Stomach smooth muscle (tissue), 2 donors: ENCODE results near the gene TCTN1.
A peak's percentile ranks its signal among the peaks of the same experiment; 100 is the strongest.
"Not testable (repeated sequence)": the region's sequence is repeated elsewhere in the genome, so short reads cannot be mapped to it uniquely, and the experiment has no call there.

ENCODE experiments used
- H3K27ac ChIP-seq: one replicate; pipeline ENCODE4 v1.7.0; 2013; ENCODE audit warnings: mild to moderate bottlenecking, low read length, inconsistent platforms
- H3K27me3 ChIP-seq, 2 donors: one replicate each; pipeline ENCODE4 v1.7.0; 2013; ENCODE audit warnings: low read length in 2 of 2; ENCODE audit not compliant: insufficient read depth in 2 of 2, control insufficient read depth in 1 of 2
- H3K36me3 ChIP-seq, 2 donors: one replicate each; pipeline ENCODE4 v1.7.0; 2013; ENCODE audit warnings: low read length in 2 of 2; ENCODE audit not compliant: control insufficient read depth in 2 of 2, insufficient read depth in 2 of 2
- H3K4me1 ChIP-seq: one replicate; pipeline ENCODE4 v1.7.0; 2013; ENCODE audit warnings: low read length; ENCODE audit not compliant: control insufficient read depth, insufficient read depth
- H3K4me3 ChIP-seq, 2 donors: one replicate each; pipeline ENCODE4 v1.7.0; 2013; ENCODE audit warnings: low read length in 2 of 2
- H3K9ac ChIP-seq, 2 donors: one replicate each; pipeline ENCODE4 v1.7.0; 2013; ENCODE audit warnings: low read length in 2 of 2, mild to moderate bottlenecking in 1 of 2
- H3K9me3 ChIP-seq, 2 donors: one replicate each; pipeline ENCODE4 v1.7.0; 2013; ENCODE audit warnings: low read length in 2 of 2; ENCODE audit not compliant: control insufficient read depth in 2 of 2
- donor health status: healthy.
- donor health status: Pancreatic carcinoma.

Gene TCTN1

GRCh38 chr12:110613771-110614684 lies at the start of gene TCTN1:
Gene TCTN1 (plus strand): TSS chr12:110614129. CDS start chr12:110614183, 54 bp downstream.
- no peak within 1 kb of the TSS for H3K27ac ChIP-seq
- H3K9me3 ChIP-seq: no peaks in the 10 kb centered on the region
- H3K4me3 ChIP-seq: peak within 1 kb of the TSS; percentile 79 to 91
- peaks cover 7% of the 10 kb centered on the region for H3K4me1 ChIP-seq
- peak within 1 kb of the TSS; percentile 66 to 95 for H3K9ac ChIP-seq
- no peaks in the 10 kb centered on the region for H3K27me3 ChIP-seq
- H3K36me3 ChIP-seq: peaks cover 2 to 6% of the 10 kb centered on the region in 2 donors

DNA sequence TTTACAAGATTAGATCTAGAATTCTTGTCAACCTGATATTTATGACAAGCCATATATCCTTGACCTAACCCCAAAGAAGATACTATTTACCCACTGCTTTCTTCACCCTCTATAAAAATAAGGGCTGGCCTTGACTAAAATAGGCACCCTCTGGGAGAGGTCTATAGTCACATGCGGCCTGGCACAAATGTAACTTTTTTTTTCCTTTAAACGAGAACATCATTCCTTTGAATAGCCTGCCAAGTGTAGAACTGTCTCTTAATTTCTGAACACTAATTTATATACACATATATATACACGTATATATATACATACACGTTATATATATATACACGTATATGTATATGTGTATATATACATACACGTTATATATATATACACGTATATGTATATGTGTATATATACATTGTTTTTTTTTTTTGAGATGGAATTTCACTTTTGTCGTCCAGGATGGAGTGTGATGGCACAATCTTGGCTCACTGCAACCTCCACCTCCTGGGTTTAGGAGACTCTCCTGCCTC lies 49.4 kb upstream of the TCTN1 start:
- Histone ChIP-seq H3K27ac (peak overlapping the region; percentile 13), H3K9ac (no peak overlapping the region), H3K4me3 (no peak overlapping the region)

DNA sequence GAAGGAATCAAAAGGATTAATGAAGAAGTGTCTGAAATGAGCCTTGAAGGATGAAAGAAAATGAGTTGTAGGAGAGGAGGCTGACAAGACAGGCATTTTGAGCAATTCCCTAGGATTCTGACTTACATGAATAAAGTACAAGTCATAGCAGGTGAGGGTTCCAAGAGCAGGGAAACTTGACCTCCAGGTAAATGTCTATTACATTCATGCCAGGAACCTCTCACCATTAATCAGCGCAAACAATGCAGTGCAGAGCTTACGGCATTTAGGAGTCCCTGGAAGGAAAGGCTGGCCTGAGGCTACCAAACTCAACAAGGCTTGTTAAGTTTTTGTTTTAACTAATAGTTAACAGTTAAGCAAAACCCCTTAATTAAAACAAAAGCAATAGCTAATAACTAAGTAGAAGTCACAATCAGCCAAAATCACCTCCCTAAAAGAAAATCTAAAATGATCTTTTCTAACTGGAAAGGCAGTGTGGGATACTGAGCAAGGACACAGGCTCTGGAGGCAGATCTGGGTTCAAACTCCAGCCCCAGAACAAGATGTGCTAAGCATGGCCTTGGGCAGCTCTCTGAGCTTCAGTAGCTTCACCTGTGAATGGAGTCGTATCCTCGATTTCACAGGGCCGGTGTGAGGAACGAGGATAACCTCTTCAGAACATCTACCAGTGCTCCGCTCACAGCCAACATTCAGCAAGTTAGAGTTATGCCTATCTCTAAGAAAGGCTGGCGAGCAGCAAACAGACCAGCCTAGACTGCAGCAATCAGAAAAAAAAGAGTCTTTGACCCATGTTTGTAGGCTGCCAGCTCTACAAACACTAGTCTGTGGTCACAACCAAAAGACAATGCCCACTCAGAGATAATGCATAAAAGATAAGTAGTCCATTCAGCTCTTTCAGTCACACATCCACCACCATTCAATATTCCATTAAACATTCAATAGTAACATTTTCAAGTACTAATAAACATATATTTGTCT lies 47.7 kb upstream of the TCTN1 start:
- Histone ChIP-seq H3K9me3 (no peaks in the 10 kb centered on the region), H3K4me3 (no peak overlapping the region), H3K4me1 (peaks cover 24% of the 10 kb centered on the region), H3K27ac (no peak overlapping the region), H3K36me3 (no peaks in the 10 kb centered on the region), H3K27me3 (no peaks in the 10 kb centered on the region), H3K9ac (no peak overlapping the region)

More for the DNA sequence above, 49.4 kb upstream of the TCTN1 start:
- Histone ChIP-seq H3K9me3 (no peaks in the 10 kb centered on the region), H3K4me1 (peaks cover 24% of the 10 kb centered on the region), H3K27me3 (no peaks in the 10 kb centered on the region), H3K36me3 (no peaks in the 10 kb centered on the region)

DNA sequence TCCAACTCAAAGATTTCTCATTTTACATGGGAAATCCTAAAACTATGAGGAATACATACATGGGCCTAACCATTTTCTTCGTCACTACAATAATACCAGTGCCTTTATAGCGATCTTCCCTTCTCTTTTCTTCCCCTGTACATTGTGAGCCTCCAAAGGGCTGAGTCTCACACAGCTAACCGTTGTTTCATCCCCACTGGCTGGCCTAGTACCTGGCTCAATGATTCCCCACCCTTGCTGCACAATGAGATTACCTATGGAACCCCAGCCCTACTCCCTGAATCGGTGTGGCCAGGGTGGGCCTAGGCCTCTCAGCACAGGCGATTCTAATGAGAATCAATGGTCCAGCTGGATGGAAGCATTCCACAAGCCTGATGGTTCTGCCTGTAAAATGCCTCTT lies 46.9 kb upstream of the TCTN1 start:
- Histone ChIP-seq H3K4me1 (peaks cover 15% of the 10 kb centered on the region), H3K27ac (no peak overlapping the region), H3K4me3 (no peak overlapping the region), H3K36me3 (no peaks in the 10 kb centered on the region), H3K27me3 (no peaks in the 10 kb centered on the region), H3K9me3 (no peaks in the 10 kb centered on the region), H3K9ac (no peak overlapping the region)

- Histone ChIP-seq H3K36me3 (no peaks in the 10 kb centered on the region), H3K4me1 (peaks cover 9% of the 10 kb centered on the region), H3K9ac (no peak overlapping the region), H3K27me3 (no peaks in the 10 kb centered on the region), H3K27ac (no peak overlapping the region), H3K9me3 (no peaks in the 10 kb centered on the region), H3K4me3 (no peak overlapping the region)
These were observed 45.2 kb upstream of the TCTN1 start for GRCh38 chr12:110568752-110569151.

GRCh38 chr12:110569838-110570237 lies 44.1 kb upstream of the TCTN1 start:
- H3K27me3 ChIP-seq, H3K4me3 ChIP-seq, H3K9ac ChIP-seq, H3K4me1 ChIP-seq, H3K36me3 ChIP-seq, H3K9me3 ChIP-seq, H3K27ac ChIP-seq: not testable (repeated sequence)

DNA sequence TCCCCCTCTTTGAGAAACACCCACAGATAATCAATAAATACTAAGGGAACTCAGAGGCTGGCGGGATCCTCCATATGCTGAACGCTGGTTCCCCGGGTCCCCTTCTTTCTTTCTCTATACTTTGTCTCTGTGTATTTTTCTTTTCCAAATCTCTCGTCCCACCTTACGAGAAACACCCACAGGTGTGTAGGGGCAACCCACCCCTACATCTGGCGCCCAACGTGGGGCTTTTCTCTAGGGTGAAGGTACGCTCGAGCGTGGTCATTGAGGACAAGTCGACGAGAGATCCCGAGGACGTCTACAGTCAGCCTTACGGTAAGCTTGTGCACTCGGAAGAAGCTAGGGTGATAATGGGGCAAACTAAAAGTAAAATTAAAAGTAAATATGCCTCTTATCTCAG lies 43.1 kb upstream of the TCTN1 start:
- H3K36me3 ChIP-seq, H3K9ac ChIP-seq, H3K27me3 ChIP-seq, H3K4me1 ChIP-seq, H3K27ac ChIP-seq, H3K4me3 ChIP-seq, H3K9me3 ChIP-seq: not testable (repeated sequence)

GRCh38 chr12:110574044-110574443 lies 39.9 kb upstream of the TCTN1 start:
- Histone ChIP-seq H3K4me3 (no peak overlapping the region), H3K36me3 (no peaks in the 10 kb centered on the region), H3K27me3 (no peaks in the 10 kb centered on the region), H3K27ac (no peak overlapping the region), H3K9ac (no peak overlapping the region), H3K4me1 (peaks cover 8% of the 10 kb centered on the region), H3K9me3 (no peaks in the 10 kb centered on the region)

DNA sequence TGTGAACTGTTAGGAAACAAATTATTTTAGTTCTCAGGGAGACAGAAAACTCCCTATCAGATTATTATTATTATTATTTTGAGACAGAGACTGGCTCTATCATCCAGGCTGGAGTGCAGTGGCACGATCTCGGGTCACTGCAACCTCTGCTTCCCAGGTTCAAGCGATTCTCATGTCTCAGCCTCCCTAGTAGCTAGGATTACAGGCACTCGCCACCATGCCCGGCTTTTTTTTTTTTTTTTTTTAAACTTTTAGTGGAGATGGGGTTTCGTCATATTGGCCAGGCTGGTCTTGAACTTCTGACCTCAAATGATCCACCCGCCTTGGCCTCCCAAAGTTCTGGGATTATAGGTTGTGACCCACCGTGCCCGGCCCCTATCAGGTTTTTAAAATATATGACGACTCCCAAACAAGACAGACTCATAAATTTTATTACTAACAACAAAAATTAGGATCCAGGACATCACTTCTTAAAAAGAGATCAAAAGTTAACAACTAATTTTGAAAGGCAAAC lies 39.2 kb upstream of the TCTN1 start:
- H3K27ac ChIP-seq, H3K4me3 ChIP-seq, H3K9me3 ChIP-seq, H3K9ac ChIP-seq, H3K36me3 ChIP-seq, H3K27me3 ChIP-seq: not testable (repeated sequence)
- H3K4me1 ChIP-seq: peaks cover 10% of the 10 kb centered on the region

DNA sequence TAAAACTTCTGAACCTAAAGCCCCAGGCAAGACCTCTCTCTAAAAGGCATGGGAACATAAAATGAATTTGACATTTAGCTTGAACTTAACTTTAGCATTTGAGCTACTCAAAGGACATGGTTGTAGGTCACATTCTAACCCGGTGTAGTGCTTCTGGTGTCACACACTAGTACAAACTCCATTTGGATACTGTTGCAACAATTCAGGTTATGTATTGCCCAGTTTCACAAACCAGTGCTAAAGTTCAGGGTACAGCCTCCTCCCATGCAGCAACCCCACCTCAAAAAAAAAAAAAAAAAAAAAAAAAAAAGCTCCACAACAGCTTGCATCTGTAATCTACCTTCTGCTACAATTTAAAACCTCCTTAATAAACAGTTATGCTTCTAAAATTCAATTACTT lies 38.6 kb upstream of the TCTN1 start:
- H3K4me1 ChIP-seq: peaks cover 10% of the 10 kb centered on the region
- no peak overlapping the region for H3K27ac ChIP-seq
- H3K9ac ChIP-seq: no peak overlapping the region

More for the DNA sequence above, 38.6 kb upstream of the TCTN1 start:
- no peaks in the 10 kb centered on the region for H3K9me3 ChIP-seq
- H3K4me3 ChIP-seq: no peak overlapping the region
- no peaks in the 10 kb centered on the region for H3K27me3 ChIP-seq
- H3K36me3 ChIP-seq: no peaks in the 10 kb centered on the region
